ENCODE measurements around the gene PPP1R18. TPM values are rescaled to one million over a fixed set of nuclear protein-coding genes. Genes with fewer than 3 reads are reported as not detected.
A peak's percentile ranks its signal among the peaks of the same experiment; 100 is the strongest.
"Not testable (repeated sequence)": the region's sequence is repeated elsewhere in the genome, so short reads cannot be mapped to it uniquely, and the experiment has no call there.

PPP1R18 gene
- total and polyA plus RNA-seq, 5 donors, result 21.8 to 33.9 (median 23.1) TPM

DNA sequence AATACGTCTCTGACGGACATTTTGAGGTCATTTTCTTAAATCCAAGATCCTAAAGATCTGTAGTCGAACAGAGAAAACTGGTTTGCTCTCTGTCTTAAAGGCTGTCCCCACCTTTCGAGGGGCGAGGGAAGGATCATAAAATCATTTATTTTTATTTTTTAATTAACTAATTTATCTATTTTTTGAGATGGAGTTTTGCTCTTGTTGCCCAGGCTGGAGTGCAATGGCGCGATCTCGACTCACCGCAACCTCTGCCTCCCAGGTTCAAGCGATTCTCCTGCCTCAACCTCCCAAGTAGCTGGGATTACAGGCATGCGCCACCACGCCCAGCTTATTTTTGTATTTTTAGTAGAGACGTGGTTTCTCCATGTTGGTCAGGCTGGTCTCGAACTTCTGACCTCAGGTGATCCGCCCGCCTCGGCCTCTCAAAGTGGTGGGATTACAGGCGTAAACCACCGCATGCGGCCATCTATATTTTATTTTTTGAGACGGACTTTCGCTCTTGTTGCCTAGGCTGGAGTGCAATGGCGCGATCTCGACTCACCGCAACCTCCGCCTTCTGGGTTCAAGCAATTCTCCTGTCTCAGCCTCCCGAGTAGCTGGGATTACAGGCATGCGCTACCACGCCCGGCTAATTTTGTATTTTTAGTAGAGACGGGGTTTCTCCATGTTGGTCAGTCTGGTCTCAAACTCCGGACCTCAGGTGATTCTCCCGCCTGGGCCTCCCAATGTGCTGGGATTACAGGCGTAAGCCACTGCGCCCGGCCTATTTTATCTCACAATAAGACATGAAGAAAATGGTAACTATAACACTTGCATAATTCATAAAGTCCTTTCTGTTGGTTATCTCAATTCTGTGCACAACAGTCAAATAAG is 31.6 kb upstream of the PPP1R18 start:
- intact Hi-C loops (cut with DNase I), result loop anchor here in 1 of 4 donors (2.0 kb wide), 1 partner anchor 23 kb away; no protein-coding TSS in a partner anchor
- H3K4me1 ChIP-seq (ENCODE audit: control insufficient read depth, insufficient read depth, low read length); H3K27me3 ChIP-seq (ENCODE audit: control insufficient read depth, insufficient read depth); H3K9me3 ChIP-seq (ENCODE audit: control insufficient read depth, low read length); ATAC-seq: not testable (repeated sequence)
- H3K27ac ChIP-seq (ENCODE audit: low read length), result peak overlapping the region; percentile 96
- DNase-seq, result peak in 1 of 3 donors; percentile 59
- H3K4me3 ChIP-seq (ENCODE audit: low read length), result peak overlapping the region; percentile 59
- WGBS, result 77% methylated on average over 37 of the region's 37 CpGs

DNA sequence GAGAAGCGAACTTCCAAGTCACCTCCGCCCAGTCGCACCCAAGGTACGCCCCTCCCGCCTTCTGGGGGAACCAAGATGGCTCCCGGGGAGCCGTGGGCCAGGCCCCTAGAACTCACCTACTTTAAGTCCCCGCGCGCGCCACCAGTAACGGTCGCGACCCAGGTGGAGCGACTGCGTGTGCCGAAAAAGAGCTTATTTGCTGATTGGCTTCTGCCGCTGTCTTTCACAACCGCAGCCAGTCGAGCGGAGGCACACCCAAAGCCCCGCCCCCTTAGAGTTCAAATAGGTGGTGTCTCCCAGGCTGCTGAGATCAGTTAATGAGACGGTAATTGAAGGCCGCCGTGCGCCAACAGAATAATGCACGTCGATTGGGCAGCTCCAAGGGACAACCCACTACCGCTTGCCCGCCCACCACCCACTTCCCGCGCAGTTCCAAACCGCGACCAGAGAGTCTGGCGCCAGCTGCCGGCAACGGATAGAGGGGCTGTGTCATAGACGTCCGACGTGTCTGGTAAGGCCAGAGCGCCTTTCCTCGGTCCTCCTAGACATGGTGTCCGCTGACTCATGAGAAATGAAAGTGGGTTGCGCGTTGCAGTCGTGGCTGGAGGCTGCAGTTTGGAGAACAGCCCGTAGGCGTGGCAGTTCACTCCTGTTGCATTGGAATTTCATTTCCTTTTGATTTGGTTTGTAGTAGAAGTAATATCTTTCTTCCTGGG is 30.8 kb upstream of the PPP1R18 start, which contains the start of gene MDC1:
Gene MDC1, minus strand, starts transcription at position 153 of the 716 bp plus-strand sequence. CDS start 2,106 bp downstream, outside the sequence.
- intact Hi-C loops (cut with DNase I), result loop anchor here in 1 of 4 donors (2.0 kb wide), 1 partner anchor 22 kb away; no protein-coding TSS in a partner anchor

DNA sequence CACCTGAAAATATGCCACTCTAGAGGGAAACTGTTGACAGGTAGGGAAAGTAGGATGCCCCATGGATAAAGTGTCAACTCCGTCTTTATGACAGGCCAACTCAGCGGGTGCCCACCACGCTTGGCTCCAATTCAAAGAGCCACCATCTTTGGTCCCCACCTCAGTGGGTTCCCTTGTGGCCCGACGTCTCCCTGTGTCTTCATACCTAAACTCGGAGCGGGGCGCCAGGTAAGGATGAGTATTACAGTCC is 30.4 kb upstream of the PPP1R18 start:
- intact Hi-C loops (cut with DNase I), result loop anchor here in 1 of 4 donors (2.0 kb wide), 1 partner anchor 22 kb away; no protein-coding TSS in a partner anchor
- no peaks in the 10 kb centered on the region for H3K27me3 ChIP-seq (ENCODE audit: control insufficient read depth, insufficient read depth)
- peak overlapping the region; percentile 98 for H3K27ac ChIP-seq (ENCODE audit: low read length)
- DNase-seq (no peak), ATAC-seq (no peak)
- H3K9me3 ChIP-seq (ENCODE audit: control insufficient read depth, low read length), result no peaks in the 10 kb centered on the region
- peak overlapping the region; percentile 91 for H3K4me3 ChIP-seq (ENCODE audit: low read length)
- H3K4me1 ChIP-seq (ENCODE audit: control insufficient read depth, insufficient read depth, low read length), result peaks cover 1% of the 10 kb centered on the region
- 2% methylated on average over 8 of the region's 8 CpGs for WGBS

More for the DNA sequence above, 30.8 kb upstream of the PPP1R18 start, which contains the start of gene MDC1:
- ATAC-seq (peak; percentile 88 to 92), DNase-seq (peak; percentile 100)
- under 1% methylated on average over 48 of the region's 48 CpGs for WGBS
- no peaks in the 10 kb centered on the region for H3K9me3 ChIP-seq (ENCODE audit: control insufficient read depth, low read length)
- H3K4me3 ChIP-seq (ENCODE audit: low read length), result peak within 1 kb of the TSS; percentile 91
- H3K4me1 ChIP-seq (ENCODE audit: control insufficient read depth, insufficient read depth, low read length), result peaks cover 3% of the 10 kb centered on the region
- peak within 1 kb of the TSS; percentile 98 for H3K27ac ChIP-seq (ENCODE audit: low read length)
- no peaks in the 10 kb centered on the region for H3K27me3 ChIP-seq (ENCODE audit: control insufficient read depth, insufficient read depth)

DNA sequence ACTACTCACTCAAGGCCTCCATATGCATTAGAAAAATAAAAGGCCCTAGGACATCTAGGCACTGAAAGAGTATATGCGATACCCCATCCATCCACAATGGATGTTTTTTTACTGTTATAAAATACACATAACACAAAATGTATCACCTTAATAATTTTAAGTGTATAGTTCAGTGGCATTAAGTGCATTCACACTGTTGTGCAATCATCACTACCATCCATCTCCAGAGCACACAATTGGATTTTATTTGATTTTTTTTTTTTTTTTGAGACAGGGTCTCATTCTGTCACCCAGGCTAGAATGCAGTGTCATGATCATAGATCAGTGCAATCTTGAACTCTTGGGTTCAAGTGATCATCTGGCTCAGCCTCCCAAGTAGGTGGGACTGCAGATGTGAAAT is 27.8 kb upstream of the PPP1R18 start:
- Histone ChIP-seq H3K4me3 (ENCODE audit: low read length) (no peak overlapping the region), H3K9me3 (ENCODE audit: control insufficient read depth, low read length) (no peaks in the 10 kb centered on the region), H3K4me1 (ENCODE audit: control insufficient read depth, insufficient read depth, low read length) (no peaks in the 10 kb centered on the region), H3K27ac (ENCODE audit: low read length) (no peak overlapping the region), H3K27me3 (ENCODE audit: control insufficient read depth, insufficient read depth) (no peaks in the 10 kb centered on the region)
- no peak for DNase-seq
- ATAC-seq, result no peak
- intact Hi-C loops (cut with DNase I), result no loop called here
- 97% methylated on average over 1 of the region's 1 CpG for WGBS

DNA sequence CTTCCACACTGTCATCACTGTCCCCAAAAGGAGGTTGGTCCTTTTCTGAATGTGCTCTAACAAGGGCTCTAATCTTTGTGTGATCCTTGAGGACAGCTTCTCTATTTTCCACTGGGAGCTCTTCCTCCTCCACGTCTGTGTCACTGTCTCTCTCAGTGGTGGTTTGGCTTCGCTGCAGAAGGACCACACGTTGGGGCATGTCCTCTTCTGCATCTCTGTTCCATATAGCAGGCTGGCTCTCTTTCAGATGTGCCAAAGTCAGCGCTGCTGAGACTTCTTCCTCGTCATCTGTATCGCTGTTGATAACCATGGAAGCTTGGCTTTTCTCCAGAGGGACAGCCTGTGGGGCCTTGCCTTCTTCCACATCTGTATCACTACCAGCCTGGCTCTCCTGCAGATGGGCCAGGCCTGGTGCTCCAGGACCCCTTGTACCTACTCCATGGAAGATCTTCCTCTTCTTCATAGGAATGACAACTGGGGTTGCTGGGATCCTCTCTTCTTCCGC is 26.0 kb upstream of the PPP1R18 start:
- DNase-seq (peak in 1 of 3 donors; percentile 6), ATAC-seq (no peak)
- H3K27me3 ChIP-seq (ENCODE audit: control insufficient read depth, insufficient read depth), result no peaks in the 10 kb centered on the region
- H3K4me1 ChIP-seq (ENCODE audit: control insufficient read depth, insufficient read depth, low read length), result no peaks in the 10 kb centered on the region
- intact Hi-C loops (cut with DNase I), result no loop called here
- 57% methylated on average over 7 of the region's 7 CpGs for WGBS
- no peak overlapping the region for H3K4me3 ChIP-seq (ENCODE audit: low read length)
- no peak overlapping the region for H3K27ac ChIP-seq (ENCODE audit: low read length)
- H3K9me3 ChIP-seq (ENCODE audit: control insufficient read depth, low read length), result no peaks in the 10 kb centered on the region

DNA sequence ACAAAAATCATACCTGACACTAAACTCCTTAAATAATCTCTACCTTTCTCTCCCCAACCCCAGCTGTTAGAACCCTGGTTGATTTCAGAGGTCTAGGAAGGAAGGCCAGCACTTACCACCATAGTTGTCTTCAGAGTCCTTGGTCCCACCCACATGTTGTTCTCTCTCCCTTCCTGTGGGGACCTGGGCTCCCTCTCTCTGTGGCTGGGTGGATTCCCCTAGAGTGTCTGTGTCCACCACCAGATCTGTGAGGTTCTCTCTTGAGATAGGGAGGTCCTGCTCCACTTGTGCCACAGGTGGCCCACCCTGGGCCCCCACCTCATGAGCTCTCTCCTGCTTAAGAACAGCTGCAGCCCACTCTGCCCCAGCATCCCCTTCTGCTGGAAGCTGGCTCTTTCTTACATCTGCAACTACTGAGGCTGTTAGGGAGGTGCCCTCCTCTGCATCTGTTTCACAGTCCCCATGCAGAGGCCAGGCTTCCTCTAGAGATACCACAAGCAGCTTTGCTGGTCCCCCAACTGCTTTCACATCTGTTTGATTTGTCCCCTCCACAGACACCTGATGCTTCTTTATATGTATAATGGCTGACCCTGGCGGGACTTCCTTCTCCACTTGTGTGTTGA is 25.4 kb upstream of the PPP1R18 start:
- peak in 1 of 3 donors; percentile 7 for DNase-seq
- intact Hi-C loops (cut with DNase I), result no loop called here
- ATAC-seq, result no peak
- 90% methylated on average over 1 of the region's 1 CpG for WGBS
- H3K9me3 ChIP-seq (ENCODE audit: control insufficient read depth, low read length), result no peaks in the 10 kb centered on the region
- no peak overlapping the region for H3K4me3 ChIP-seq (ENCODE audit: low read length)
- no peaks in the 10 kb centered on the region for H3K27me3 ChIP-seq (ENCODE audit: control insufficient read depth, insufficient read depth)
- H3K27ac ChIP-seq (ENCODE audit: low read length), result no peak overlapping the region
- no peaks in the 10 kb centered on the region for H3K4me1 ChIP-seq (ENCODE audit: control insufficient read depth, insufficient read depth, low read length)

DNA sequence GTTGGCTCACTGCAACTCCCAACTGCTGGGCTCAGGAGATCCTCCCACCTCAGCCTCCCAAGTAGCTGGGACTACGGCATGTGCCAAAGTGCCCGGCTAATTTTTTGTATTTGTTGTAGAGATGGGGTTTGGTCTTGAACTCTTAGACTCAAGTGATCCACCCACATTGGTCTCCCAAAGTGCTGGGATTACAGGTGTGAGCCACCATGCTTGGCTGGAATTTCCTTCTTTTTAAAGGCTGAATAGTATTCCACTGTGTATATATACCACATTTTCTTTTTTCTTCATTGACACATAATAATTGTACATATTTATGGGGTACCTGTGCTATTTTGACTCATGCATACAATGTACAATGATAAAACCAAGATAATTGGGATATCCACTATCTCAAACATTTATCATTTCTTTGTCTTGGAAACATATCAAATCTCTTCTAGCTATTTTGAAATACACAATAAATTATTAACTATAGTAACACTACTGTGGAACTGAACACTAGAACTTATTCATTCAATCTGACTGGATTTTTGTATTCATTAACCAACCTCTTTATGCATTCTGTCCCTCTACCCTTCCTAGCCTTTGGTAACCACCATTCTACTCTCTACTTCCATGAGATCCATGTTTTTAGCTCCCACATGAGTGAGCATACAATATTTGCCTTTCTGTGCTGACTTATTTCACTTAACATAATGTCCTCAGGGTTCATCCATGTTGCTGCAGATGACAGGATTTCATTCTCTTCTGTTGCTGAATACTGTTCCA is 22.8 kb upstream of the PPP1R18 start:
- no peak for ATAC-seq

DNA sequence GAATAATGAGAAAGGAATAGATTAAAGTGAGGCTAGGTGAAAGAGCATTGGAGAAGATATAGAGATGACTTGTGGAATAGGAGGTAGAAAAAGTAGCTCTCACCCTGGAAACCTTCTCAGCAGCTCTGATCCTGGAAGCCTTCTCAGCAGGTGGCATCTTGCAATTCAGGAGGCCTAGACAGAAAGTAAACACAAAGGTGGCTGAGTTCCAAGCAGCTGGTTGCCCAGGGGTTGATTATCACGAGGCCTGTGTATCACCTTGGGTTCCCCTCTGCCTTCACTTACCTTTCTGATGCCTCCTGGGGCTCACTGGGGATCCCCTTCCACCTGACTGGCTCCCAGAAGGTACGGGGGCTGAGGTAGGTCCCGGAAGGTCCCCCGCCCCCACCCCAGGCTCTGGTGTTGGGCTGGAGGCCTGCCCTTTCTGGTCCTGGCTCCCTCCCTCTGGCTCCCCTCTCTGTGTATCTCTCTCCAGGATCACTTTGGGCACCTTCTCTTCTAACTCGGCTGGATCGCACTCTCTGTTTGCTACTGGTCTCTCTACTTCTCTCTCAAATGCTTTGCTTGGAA is 20.9 kb upstream of the PPP1R18 start:
- peak in 2 of 3 donors; percentile 17 to 19 for DNase-seq
- no peaks in the 10 kb centered on the region for H3K4me1 ChIP-seq (ENCODE audit: control insufficient read depth, insufficient read depth, low read length)
- WGBS, result 78% methylated on average over 6 of the region's 6 CpGs
- no peaks in the 10 kb centered on the region for H3K27me3 ChIP-seq (ENCODE audit: control insufficient read depth, insufficient read depth)
- ATAC-seq, result peak in 1 of 2 donors; percentile 10
- no peak overlapping the region for H3K27ac ChIP-seq (ENCODE audit: low read length)
- H3K9me3 ChIP-seq (ENCODE audit: control insufficient read depth, low read length), result no peaks in the 10 kb centered on the region
- intact Hi-C loops (cut with DNase I), result no loop called here
- H3K4me3 ChIP-seq (ENCODE audit: low read length), result no peak overlapping the region

More for the DNA sequence above, 22.8 kb upstream of the PPP1R18 start:
- no peaks in the 10 kb centered on the region for H3K9me3 ChIP-seq (ENCODE audit: control insufficient read depth, low read length)
- H3K4me3 ChIP-seq (ENCODE audit: low read length), result no peak overlapping the region
- H3K27ac ChIP-seq (ENCODE audit: low read length), result no peak overlapping the region
- H3K27me3 ChIP-seq (ENCODE audit: control insufficient read depth, insufficient read depth), result no peaks in the 10 kb centered on the region
- H3K4me1 ChIP-seq (ENCODE audit: control insufficient read depth, insufficient read depth, low read length), result no peaks in the 10 kb centered on the region
- intact Hi-C loops (cut with DNase I), result no loop called here
- 99% methylated on average over 2 of the region's 2 CpGs for WGBS
- DNase-seq, result peak in 1 of 3 donors; percentile 9

DNA sequence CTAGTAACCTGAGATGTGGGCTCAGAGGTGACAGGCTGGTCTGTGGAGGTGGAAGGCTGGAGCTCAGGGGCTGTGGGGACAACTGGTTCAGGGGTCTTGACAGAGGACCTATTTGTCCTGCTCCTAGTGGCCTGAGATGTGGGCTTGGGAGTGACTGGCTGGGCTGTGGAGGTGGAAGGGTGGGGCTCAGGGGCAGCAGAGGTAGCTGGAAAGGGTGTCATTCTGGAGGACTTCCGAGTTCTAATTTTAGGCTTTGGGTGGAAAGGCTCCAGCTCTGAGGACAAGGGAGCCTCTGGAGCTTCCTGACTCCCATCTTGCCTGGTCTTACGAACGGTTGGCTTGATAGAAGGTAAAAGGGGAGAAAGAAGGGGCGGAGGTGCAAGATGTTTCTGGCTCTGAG is 19.2 kb upstream of the PPP1R18 start:
- intact Hi-C loops (cut with DNase I), result no loop called here
- H3K4me3 ChIP-seq (ENCODE audit: low read length), result no peak overlapping the region
- DNase-seq (peak in 2 of 3 donors; percentile 13 to 47), ATAC-seq (peak in 1 of 2 donors; percentile 58)
- no peaks in the 10 kb centered on the region for H3K27me3 ChIP-seq (ENCODE audit: control insufficient read depth, insufficient read depth)
- peak overlapping the region; percentile 23 for H3K27ac ChIP-seq (ENCODE audit: low read length)
- H3K9me3 ChIP-seq (ENCODE audit: control insufficient read depth, low read length), result no peaks in the 10 kb centered on the region
- WGBS, result 76% methylated on average over 4 of the region's 4 CpGs
- H3K4me1 ChIP-seq (ENCODE audit: control insufficient read depth, insufficient read depth, low read length), result no peaks in the 10 kb centered on the region

DNA sequence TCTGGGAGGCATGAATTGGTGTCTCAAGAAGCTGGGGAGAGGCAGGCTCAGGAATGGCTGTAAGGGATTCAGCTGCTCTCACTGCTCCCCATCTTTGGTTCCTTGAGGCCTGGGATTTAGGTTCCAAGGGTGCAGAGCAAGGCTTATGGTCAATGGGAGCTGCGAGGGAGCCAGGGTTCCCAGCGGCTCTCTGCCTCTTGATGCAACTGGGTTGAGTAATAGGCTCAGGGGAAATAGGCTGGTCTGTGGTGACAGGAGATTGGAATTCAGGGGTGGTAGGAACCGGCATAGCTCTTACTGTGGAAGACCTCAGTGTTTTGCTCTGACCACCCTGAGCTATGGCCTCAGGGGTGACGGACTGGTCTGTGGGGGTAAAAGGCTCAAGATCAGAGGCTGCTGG is 17.4 kb upstream of the PPP1R18 start:
- 91% methylated on average over 4 of the region's 4 CpGs for WGBS
- H3K4me3 ChIP-seq (ENCODE audit: low read length), result no peak overlapping the region
- intact Hi-C loops (cut with DNase I), result no loop called here
- ATAC-seq (no peak), DNase-seq (peak in 2 of 3 donors; percentile 3 to 21)
- no peak overlapping the region for H3K27ac ChIP-seq (ENCODE audit: low read length)
- H3K9me3 ChIP-seq (ENCODE audit: control insufficient read depth, low read length), result no peaks in the 10 kb centered on the region
- H3K4me1 ChIP-seq (ENCODE audit: control insufficient read depth, insufficient read depth, low read length), result no peaks in the 10 kb centered on the region
- no peaks in the 10 kb centered on the region for H3K27me3 ChIP-seq (ENCODE audit: control insufficient read depth, insufficient read depth)

Measured in right cardiac atrium (tissue), 5 donors.